Measurements from ENCODE around the gene MYO1B. TPM values are rescaled to one million over a fixed set of nuclear protein-coding genes. Genes with fewer than 3 reads are reported as not detected.

The MYO1B gene
- total RNA-seq, 1 experiment from 2014 or later = 43.6 TPM

- TF ChIP-seq ZMAT4 (CRISPR knock-in tag; IDR thresholded peaks at IDR 0.05) (no peak), JUN (CRISPR knock-in tag; IDR thresholded peaks at IDR 0.05) (no peak), ZNF121 (CRISPR knock-in tag; IDR thresholded peaks at IDR 0.05) (no peak), ZNF138 (CRISPR knock-in tag; conservative IDR thresholded peaks at IDR 0.05) (no peak), SMAD3 (CRISPR knock-in tag; IDR thresholded peaks at IDR 0.05; ENCODE audit: borderline replicate concordance) (no peak), E2F1 (CRISPR knock-in tag; IDR thresholded peaks at IDR 0.05) (no peak), FOXP4 (CRISPR knock-in tag; IDR thresholded peaks at IDR 0.05) (no peak), GTF2I (CRISPR knock-in tag; conservative IDR thresholded peaks at IDR 0.05) (no peak)
- TF ChIP-seq, protein P1, sequence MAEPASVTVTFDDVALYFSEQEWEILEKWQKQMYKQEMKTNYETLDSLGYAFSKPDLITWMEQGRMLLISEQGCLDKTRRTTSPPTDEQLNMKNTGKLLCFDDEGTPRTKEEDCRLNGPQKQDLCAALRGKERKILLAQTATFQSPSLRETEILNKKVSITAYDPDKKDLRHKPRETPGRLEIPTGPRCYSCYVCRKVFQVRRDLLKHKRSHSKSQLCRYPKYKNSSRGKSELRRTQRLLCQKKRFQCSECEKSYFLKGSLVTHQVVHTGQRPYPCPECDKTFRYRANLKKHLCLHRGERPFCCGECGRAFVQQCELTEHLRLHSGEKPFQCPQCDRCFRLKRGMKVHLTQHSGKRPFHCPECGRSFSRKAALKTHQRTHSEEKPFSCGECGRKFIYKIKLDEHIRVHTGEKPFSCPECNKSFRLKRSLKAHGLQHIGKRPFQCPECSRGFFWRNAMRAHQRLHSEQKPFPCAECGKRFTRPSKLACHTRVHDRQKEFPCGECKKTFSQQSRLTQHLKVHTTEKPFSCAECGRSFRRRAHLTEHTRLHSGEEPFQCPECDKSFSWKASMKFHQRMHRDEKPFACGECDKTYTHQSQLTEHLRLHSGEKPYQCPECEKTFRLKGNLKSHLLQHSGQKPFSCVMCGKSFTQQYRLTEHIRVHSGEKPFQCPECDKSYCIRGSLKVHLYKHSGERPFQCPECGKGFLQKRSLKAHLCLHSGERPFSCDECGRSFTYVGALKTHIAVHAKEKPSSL (CRISPR knock-in tag; conservative IDR thresholded peaks at IDR 0.05) = no peak
These were observed 3.8 kb upstream of the MYO1B start (continued) for GRCh38 chr2:191241418-191241817.

GRCh38 chr2:191243154-191243553, 2.0 kb upstream of the MYO1B start:
- no peaks in the 10 kb centered on the region for H3K36me3 Mint-ChIP-seq
- no peak for DNase-seq (ENCODE audit: low spot score)
- no peak overlapping the region for H3K4me3 Mint-ChIP-seq
- H3K27ac Mint-ChIP-seq = no peak overlapping the region
- no peaks in the 10 kb centered on the region for H3K9me3 Mint-ChIP-seq
- ChIA-PET CTCF (no interaction called here), POLR2A (no interaction called here)
- no peak for TF ChIP-seq E2F1 (CRISPR knock-in tag; IDR thresholded peaks at IDR 0.05)
- TF ChIP-seq E2F5 (CRISPR knock-in tag; IDR thresholded peaks at IDR 0.05) = no peak
- TF ChIP-seq FOXJ3 (CRISPR knock-in tag; IDR thresholded peaks at IDR 0.05; ENCODE audit: borderline replicate concordance) = no peak
- TF ChIP-seq, protein P2, sequence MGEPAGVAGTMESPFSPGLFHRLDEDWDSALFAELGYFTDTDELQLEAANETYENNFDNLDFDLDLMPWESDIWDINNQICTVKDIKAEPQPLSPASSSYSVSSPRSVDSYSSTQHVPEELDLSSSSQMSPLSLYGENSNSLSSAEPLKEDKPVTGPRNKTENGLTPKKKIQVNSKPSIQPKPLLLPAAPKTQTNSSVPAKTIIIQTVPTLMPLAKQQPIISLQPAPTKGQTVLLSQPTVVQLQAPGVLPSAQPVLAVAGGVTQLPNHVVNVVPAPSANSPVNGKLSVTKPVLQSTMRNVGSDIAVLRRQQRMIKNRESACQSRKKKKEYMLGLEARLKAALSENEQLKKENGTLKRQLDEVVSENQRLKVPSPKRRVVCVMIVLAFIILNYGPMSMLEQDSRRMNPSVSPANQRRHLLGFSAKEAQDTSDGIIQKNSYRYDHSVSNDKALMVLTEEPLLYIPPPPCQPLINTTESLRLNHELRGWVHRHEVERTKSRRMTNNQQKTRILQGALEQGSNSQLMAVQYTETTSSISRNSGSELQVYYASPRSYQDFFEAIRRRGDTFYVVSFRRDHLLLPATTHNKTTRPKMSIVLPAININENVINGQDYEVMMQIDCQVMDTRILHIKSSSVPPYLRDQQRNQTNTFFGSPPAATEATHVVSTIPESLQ (CRISPR knock-in tag; IDR thresholded peaks at IDR 0.05) = no peak
- TF ChIP-seq EMX1 (CRISPR knock-in tag; IDR thresholded peaks at IDR 0.05) = no peak
- no peak for TF ChIP-seq ZNF281 (CRISPR knock-in tag; IDR thresholded peaks at IDR 0.05)
- TF ChIP-seq E2F4 (CRISPR knock-in tag; IDR thresholded peaks at IDR 0.05; ENCODE audit: borderline replicate concordance, low read depth) = no peak
- no peak for TF ChIP-seq NR1H2 (CRISPR knock-in tag; IDR thresholded peaks at IDR 0.05)
- no peak for TF ChIP-seq NR2C2 (CRISPR knock-in tag; IDR thresholded peaks at IDR 0.05)
- H3K4me1 Mint-ChIP-seq = peaks cover 20% of the 10 kb centered on the region
- no peaks in the 10 kb centered on the region; the same call in 1 of the 2 replicates for H3K27me3 Mint-ChIP-seq (ENCODE audit: low read depth)
- ATAC-seq = no peak
